Right renal pelvis (tissue), 4 donors: Measurements from ENCODE around the gene RNF224. TPM values are rescaled to one million over a fixed set of nuclear protein-coding genes. Genes with fewer than 3 reads are reported as not detected.

Experiments
- DNase-seq, 4 donors: peaks; one replicate each; pipeline ENCODE4 v3.0.0-alpha.2; 2013; ENCODE audit warnings: low read depth in 4 of 4, low spot score in 3 of 4, missing footprints in 1 of 4
- polyA plus RNA-seq, 4 donors: library from polyadenylated mRNA; unstranded; fragments of 120-200 nt; gene quantifications; one replicate each; pipeline ENCODE4 v1.2.1, GENCODE V29; 2013; ENCODE audit not compliant: insufficient read length in 4 of 4

The RNF224 gene
- polyA plus RNA-seq, 4 donors = 5.1 to 14.5 (median 9.7) TPM

DNA sequence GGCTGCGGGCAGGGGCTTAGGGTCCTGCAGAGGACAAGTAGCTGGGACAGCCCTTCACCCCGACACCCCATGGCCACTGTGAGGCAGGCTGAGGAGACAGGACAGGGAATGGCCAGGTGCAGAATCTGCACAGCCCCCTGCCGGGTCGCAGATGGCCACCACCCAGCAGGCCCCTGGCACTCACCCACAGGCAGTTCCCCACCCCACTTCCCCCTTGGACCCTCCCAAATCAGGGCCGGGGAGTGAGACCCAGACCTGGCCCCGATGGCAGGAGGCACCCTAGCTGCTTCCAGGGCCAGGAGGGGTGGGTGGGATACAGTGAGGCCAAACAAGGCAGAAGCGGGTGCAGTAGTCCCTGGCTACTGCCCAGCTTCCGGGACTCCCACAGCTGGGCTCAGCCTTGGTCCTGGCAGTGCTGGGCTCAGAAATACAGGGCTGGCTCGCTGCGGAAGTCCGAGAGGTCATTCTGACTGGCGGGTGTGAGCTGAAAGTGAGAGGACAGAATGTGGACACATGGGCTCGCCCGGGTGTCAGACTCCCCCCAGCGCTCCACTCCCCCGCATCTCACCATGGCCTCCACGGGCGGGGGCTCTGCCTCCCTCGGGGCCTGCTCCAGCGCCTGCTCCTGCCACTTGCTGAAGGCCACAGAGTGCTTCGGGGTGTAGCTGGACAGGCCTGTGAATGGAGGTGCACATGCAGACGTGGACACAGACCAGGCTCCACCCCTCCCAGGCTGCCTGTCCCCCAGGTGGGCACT is 35.4 kb upstream of the RNF224 start:
- DNase-seq = no peak

DNA sequence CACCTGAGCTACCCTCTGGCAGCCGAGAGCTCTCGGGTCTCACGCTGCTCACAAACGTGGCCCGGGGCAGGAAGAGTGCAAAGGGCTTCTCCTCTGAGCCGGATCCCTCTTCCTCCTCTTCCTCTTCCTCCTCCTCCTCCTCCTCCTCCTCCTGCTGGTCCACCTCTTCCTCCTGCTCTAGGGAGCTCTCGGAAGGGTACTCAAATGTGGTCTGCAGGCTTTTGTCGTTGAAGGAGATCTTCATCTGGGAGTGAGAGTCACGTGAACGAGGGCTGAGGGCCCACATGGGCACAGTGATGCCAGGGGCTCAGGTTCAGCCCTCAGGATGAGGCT is 34.9 kb upstream of the RNF224 start:
- DNase-seq = no peak

DNA sequence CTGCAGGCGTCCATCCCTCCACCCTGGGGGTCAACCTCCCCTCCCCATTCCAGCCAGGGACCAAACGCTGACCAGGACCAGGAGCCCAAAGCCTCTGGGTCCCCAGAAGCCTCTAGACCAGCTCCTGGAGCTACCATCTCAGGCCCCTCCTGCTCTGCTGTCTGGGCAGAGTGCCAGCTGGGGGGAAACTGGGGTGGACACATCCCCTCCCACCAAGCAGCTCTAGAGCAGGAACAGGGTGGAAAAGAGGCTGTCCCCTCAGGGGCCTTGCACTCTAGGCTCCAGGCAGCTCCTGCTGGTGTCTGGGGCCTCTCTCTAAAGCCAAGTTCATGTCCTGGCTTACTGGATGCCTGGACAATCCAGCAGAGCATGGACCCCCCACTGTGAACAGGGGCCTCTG is 34.4 kb upstream of the RNF224 start:
- DNase-seq = no peak

DNA sequence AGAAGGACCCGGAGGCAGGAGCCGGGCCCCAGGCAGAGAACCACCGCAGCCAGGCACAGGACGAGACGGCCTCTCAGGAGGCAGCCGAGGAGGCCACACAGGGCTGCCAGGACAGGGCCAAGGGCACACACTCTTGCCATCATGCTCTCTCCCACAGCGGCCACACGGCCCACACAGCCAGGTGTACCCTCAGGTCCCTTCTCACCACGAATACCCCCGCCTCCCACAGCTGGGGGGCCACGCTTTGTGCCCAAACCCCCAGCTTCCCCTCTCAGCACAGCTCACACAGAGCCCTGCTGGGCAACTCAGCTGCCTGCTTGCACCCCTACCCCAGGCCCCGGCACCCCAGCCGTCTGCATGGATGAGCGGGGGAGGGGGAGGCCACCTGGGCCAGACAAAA is 33.5 kb upstream of the RNF224 start:
- no peak for DNase-seq

DNA sequence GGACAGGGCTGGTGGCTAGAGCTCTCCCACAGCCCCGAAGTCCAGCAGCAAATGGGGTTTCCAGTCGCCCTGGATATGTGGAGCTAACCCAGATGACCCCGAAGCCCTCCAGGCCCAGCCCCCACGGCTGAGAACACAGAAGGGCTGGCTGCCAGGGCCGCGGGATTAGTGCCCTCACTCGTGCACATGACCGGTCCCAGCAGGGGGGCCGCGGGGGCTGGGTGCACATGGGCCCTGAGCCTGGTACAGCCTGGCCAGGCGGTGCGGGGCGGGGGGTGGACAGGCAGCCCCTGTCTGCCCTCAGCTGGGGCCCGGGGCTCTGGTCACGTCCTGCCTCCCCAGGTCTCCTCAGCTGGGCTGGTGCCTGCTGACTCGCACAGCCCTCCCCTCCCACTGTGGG is 32.9 kb upstream of the RNF224 start:
- no peak for DNase-seq

DNA sequence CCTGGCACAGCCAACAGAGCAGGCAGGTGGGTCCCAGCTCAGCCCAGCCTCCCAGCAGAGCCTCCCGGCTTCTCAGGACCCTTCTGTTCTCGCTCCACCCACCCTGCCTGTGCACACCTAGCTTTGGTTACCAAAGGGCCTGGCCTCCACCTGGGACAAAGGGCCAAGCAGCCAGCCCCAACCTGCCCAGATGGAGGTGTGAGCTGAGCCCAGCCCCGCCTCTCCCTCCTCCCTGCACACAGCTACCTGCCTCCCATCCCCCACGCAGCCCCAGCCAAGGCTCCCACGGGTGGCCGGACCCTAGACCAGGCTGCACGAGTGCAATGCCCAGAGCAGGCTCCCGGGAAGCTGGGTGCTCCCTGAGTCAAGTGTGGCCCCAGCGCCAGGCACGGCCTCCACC is 32.4 kb upstream of the RNF224 start:
- no peak for DNase-seq

DNA sequence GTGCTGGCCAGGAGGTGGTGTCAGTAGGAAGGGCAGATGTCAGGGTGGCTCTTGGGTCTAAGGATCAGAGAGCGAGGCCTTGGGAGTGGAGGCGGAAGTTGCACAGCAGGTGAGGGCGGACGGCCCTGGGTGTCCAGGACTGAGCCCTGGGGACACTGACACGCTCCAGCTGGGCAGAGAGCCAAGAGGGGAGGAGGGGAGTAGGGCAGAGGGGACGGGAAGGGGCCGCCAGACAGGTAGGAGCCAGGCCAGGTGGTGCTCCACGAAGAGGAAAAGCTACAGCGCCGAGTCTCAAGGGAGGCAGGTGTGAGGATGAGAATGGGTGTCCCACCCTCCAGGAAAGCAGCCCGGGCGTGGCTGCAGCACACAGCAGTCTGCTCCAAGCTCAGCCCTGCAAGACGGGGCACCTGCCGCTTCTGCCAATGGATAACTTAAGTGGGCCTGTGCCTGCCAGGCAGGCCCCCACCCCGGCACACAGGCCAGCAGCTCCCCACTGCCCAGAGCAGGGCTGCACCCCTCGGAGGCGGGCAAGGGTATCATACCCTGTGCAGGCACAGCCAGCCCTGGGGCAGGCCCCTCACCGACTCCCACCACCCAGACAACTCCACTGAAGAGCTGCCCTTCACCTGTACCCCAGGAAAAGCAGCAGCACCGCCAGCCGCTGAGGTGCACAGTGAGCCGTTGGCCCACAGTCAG is 31.6 kb upstream of the RNF224 start:
- no peak for DNase-seq

DNA sequence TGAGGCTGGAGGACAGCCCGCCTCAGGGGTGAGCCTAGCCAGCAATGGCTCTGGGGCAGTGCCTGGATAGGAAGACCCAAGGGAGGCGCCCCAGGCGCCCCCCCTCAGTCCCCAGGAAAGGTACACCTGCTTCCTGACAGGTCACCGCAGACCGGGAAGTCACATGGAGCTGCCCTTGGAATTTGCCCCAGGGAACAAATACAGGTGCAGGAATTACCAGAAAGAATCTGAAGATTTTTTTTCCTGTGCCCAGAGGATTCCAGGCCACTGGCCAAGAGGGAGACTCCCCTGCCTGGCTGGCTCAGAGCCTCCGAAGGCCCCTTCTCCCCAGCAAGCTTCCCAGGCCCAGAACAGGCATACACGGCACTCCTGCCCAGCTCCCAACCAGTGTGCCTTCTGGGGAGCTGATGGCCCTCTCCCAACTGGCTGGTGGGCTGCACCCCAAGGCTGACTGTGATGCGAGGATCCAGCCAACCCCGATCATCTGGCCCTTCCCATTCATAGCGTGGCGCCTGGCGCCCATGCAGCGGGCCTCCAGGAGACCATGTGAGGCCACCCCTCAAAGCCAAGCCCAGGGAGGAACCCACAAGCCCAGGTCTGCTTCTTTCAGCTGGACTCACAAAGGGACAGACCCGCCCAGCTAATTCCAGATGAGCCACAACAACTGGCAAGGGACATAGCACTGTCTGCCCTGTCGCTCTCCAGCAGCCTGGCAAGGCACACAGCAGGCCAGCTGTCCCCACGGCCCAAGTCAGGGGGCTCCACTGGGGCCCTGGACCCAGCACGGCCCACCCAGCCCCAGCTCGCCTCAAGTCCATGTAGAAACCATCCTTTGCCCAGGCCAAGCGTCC is 29.0 kb upstream of the RNF224 start:
- DNase-seq = no peak

DNA sequence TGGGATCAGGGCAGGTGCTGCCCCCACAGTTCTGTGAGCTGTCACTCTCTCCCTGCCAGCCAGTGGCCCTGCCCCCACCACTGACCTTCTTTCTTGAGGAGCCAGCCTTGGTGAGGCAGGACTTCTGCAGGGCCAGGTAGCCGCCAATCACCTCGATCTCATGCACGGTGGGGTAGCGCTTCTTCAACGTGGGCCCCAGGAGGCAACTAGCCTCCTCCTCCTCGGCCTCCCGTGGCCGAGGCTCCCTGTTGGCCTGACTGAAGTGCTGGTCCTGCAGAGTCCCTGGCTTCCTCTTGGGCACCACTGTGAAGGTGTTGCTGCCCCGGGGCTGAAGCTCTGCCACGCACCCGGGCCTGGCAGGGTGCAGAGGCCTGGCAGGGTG is 28.4 kb upstream of the RNF224 start:
- no peak for DNase-seq

DNA sequence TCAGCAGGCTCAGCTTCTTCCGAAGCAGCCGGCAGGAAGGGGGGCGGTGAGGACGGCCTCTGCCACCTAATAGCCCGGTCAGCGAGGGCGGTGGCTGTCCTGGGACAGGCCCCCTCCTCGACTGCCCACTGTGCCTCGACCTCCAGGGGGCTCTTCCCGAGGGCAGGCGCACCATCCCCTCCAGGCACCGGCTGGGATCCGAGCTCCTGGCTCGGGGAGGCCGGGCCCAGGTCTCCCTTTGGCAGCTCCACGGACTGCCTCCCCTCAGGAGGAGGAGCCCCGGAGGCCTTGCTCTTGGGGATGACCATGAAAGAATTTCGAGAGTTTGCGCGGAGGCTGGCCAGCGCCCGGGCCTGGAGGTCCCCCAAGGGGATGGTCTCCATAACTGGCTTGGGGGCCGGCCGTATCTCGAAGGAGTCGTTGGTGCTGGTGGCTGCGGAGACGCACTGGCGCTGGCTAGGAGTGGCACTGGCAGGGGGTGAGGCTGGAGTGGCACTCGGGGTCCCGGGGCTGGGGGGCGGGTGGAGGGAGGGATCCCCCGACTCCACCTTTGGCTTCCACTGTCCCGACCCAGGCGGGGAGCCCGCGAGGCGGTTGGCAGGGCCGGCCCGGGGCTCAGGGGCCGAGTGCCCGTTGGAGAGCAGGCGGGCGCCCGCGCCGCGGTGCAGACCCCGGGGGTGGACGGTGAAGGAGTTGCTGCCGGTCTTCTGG is 27.7 kb upstream of the RNF224 start:
- no peak for DNase-seq

DNA sequence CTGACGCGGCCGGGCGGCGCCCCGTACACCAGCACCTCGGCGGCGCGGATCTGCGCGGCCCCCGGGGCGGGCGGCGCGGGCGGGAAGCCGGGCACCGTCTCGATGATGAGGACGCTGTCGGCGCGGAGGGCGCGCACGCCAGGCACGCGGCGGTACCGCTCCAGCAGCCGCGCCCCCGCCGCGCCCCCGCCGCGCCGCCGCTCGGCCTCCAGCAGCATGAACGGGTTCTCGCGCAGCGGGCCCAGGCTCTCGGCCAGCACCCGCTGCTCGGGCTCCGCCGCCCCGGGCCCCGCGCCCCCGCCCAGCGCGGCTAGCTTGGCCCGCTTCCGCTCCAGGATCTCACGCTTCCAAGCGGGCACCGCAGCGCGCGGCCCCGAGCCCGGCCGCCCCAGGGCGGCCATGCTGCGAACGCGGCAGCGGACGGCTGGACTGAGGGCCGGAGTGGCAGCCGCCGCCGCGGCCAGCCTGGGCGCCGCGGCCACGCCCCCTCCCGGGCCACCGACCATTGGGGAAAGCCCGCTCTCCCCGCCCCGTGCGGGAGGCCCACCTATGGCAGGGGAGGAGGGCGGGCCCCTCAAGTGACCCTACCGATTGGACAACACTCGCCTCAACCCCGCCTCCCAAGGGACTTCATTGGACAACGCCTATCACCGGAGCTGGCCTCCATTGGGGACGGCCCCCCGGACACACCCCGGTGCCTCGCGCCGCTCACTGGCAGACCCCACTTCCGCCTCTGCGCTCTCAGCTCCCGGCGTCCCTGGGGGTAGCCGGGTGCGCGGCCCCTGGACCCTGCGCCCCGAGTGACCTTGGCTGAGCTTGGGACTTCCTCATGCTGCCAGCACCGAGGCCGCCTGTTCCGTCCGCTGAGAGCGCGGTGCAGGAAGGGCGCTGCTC is 26.7 kb upstream of the RNF224 start, which contains the start of gene TPRN:
Gene TPRN (minus strand): TSS at position 431 of the 894 bp plus-strand sequence. CDS start 30 bp downstream, at position 401.
- peak; percentile 93 to 99 (median 97) for DNase-seq

DNA sequence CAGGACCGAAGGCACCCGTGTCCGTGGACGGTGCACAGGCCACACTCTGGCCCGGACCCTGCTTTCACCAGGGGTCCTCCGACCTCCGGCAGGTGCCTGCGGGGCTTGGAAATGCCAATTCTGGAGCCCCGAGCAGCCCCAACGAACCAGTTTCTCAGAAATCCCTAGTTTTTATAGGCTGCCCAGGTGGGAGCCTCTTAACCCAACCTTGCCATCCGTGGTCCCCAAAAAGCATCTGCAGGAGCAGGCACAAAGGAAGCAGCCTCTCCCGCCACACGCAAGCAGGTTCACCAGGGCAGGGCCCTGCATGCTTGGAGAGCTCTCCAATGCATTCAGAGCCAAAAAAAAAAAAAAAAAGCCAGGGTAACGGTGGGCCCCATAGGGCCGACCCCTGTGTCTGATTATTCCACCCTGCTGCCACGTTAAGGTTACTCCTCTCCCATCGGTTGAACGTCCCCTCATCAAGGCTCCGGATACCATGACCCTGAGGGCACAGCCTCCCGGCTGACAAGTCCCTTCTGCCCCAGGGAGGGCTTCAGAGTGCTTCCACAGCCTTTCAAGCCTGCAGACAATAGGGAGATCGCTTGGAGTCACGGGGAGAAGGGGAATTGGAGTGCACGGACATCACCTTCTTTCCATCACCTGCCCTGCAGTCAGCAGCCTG is 26.0 kb upstream of the RNF224 start:
- DNase-seq = no peak

DNA sequence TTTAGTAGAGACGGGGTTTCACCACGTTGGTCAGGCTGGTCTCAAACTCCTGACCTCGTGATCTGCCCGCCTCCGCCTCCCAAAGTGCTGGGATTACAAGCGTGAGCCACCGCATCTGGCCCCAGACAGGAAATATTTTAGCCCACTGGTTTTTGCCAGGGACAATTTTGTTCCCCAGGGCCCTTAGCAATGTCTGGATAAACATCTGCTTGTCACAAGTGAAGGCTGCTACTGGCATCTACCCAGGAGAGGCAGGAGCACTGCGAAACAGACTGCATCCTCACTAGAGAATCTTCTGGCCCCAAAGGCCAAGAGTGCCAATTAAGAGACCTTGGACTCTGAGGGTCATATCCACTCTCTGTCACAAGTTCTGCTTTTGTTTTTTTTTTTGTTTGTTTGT is 24.3 kb upstream of the RNF224 start:
- no peak for DNase-seq

DNA sequence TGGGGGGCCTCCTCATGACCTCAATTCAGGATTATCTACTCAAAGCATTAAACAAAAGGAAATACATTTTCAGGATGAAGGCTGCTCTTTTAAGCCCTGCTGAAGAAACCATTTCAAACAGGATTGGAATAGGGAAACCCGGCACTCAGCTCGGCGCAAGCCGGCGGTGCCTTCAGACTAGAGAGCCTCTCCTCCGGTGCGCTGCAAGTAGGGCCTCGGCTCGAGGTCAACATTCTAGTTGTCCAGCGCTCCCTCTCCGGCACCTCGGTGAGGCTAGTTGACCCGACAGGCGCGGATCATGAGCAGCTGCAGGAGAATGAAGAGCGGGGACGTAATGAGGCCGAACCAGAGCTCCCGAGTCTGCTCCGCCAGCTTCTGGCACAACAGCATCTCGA is 22.6 kb upstream of the RNF224 start:
- DNase-seq = no peak

DNA sequence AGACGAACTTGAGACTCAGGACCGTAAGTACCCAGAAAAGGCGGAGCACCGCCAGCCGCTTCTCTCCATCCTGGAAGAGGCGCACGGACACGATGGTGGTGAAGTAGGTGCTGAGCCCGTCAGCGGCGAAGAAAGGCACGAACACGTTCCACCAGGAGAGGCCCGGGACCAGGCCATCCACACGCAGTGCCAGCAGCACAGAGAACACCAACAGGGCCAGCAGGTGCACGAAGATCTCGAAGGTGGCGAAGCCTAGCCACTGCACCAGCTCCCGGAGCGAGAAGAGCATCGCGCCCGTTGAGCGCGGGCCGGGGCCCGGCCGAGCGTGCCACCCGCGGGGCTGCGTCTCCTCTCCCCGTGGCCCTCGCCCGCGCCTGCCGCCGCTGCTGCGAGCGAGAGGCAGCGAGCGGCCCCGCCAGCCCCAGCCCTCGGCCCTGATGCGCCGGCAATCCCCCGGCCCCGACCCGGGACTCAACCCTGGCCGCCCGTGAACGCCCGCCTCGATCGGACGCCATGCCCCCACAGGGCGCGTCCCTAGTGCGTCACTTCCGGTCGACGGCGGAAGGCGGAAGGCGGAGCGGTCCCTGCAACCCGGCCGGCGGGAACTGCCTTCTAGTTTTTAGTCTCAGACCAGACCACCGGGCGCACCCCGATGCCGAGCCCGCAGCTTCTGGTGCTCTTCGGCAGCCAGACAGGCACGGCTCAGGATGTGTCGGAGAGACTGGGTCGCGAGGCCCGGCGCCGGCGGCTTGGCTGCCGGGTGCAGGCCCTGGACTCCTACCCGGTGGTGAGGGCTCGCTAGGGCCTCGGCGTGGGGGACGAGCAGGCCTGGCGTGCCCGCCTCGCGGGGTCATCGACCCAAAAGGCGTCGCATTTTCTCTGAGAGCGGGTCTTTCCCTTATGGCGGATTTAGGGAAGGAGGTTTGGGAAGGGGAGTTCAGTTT is 21.9 kb upstream of the RNF224 start, which contains the start of the genes NDOR1 and TMEM203:
Gene NDOR1 (plus strand): TSS at position 575 of the 944 bp plus-strand sequence. CDS start 78 bp downstream, at position 653.
Gene TMEM203 (minus strand): TSS at position 523 of the 944 bp plus-strand sequence. CDS start 234 bp downstream, at position 289.
- DNase-seq = peak; percentile 76 to 89 (median 80)

DNA sequence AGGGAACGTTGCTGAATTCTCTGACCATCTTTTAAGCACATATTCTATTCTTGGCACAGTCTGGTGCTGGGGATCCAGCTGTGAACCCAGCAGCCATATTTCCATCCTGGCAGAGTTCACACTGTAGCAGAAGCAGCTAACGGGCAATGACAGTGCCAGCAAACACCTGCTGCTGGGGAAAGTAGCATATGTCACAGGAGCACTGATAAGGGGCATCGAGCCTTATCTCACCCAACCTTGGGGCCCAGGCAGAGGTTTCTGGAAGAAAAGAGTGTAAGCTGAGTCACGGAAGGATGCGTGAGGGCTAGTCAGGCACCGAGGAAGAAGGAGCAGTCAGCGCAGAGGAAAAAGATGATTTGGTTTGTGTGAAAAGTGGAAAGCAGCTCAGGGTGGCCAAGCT is 20.7 kb upstream of the RNF224 start:
- no peak for DNase-seq

DNA sequence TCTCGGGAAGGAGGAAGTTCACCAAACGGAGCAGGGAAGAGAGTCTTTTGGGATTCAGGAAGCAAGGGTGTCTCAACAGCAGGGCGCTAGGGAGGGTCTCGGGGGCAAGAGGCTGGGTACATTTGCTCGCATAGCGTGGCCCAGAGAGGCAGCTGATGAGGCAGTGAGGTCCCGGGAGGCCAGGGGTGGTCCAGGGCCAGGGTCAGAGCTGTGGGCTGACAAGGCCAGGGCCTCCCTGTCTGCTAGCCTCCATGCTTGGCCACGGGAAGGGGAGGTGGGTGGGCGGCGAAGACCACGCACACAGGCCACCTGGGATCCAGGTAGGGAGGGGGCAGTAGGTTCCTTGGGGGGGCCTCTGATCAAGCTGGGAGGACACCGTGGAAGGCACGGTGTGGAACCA is 15.8 kb upstream of the RNF224 start:
- no peak for DNase-seq

DNA sequence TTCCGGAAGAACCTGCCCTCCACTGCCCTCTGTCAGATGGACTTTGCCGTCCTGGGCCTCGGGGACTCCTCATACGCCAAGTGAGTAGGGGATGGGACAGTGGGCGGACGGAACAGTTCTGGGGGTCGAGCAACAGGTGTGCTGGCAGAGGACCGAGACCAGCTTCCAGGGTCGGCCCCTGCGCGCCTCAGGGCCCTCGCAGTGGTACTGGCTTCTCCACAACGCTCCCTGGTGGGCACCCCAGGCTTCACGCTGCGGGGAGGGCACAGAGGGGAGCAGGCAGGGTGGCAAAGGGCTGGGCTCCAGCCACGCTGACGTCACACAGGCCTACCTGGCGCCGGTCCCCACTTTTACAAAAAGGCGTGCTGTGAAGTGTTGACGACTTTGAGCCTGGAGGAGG is 14.8 kb upstream of the RNF224 start:
- DNase-seq = no peak
